C4-2B (cell line): ENCODE measurements around the gene MEN1.

Source experiments
- H3K27ac ChIP-seq: fragments of 450-650 bp; 2 replicates; pipeline ENCODE4 v1.5.1; 2017
- ZFX ChIP-seq: fragments of 450-650 bp; IDR thresholded peaks from 2 replicates; pipeline ENCODE4 v1.6.1; 2017
- TF ChIP-seq, protein P1 (sequence below): fragments of 450-650 bp; conservative IDR thresholded peaks from 2 replicates; pipeline ENCODE4 v1.5.1; 2017; ENCODE audit warnings: mild to moderate bottlenecking

MEN1 gene

DNA sequence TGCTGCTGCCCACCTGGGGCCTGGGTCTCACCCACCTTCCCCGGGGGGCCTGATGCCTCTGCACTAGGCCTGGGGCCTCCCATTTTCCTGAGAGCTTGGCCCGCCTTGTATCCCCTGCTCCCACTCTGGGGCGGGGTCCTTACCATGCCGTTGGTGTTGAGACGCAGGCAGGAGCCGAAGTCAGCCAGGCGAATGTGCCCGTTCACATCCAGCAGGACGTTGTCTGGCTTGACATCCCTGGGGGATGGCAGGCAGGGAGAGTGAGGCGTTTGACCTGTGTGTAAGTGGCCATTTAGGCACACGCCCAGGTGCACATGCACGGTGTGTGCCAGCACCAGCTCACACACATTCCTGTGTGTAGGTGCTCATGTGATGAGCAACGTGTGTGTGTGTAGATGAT is 29.0 kb upstream of the MEN1 start:
- no peak for TF ChIP-seq ZFX
- TF ChIP-seq, protein P1, sequence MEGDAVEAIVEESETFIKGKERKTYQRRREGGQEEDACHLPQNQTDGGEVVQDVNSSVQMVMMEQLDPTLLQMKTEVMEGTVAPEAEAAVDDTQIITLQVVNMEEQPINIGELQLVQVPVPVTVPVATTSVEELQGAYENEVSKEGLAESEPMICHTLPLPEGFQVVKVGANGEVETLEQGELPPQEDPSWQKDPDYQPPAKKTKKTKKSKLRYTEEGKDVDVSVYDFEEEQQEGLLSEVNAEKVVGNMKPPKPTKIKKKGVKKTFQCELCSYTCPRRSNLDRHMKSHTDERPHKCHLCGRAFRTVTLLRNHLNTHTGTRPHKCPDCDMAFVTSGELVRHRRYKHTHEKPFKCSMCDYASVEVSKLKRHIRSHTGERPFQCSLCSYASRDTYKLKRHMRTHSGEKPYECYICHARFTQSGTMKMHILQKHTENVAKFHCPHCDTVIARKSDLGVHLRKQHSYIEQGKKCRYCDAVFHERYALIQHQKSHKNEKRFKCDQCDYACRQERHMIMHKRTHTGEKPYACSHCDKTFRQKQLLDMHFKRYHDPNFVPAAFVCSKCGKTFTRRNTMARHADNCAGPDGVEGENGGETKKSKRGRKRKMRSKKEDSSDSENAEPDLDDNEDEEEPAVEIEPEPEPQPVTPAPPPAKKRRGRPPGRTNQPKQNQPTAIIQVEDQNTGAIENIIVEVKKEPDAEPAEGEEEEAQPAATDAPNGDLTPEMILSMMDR, result no peak
- no peak overlapping the region for H3K27ac ChIP-seq

DNA sequence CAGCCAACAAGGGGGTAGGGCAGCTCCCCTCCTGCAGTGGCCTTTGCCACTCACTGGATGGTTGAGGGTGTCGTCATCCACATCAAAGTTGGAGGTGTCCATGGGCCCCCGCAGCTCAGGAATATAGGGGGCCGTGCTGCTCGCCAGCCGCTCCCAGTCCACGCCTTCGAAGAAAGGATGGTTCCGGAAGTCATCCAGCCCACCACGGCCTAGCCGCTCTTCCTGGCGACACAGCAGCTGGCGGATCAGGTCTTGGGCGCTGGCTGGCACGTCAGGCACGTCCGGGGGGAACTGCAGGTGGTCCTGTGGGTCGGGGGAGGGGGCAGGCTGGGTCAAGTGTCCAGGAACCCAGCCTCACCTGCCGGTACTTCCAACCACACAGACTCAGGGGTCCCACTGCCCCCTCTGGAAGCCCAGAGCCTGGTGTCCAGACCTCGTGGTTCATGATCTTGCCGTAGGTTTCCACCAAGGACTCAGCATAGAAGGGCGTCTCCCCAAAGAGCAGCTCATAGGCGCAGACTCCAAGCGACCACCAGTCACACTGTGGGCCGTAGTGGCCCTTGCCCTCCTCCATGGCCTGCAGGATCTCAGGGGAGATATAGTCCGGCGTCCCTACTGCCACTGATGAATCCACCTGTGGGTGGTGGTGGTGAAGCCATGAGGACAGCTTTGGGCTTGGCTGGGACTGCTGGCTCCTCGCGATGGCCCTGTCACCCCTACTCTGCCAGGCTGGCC is 28.4 kb upstream of the MEN1 start:
- TF ChIP-seq, protein P1, result no peak
- no peak for TF ChIP-seq ZFX
- H3K27ac ChIP-seq, result no peak overlapping the region

DNA sequence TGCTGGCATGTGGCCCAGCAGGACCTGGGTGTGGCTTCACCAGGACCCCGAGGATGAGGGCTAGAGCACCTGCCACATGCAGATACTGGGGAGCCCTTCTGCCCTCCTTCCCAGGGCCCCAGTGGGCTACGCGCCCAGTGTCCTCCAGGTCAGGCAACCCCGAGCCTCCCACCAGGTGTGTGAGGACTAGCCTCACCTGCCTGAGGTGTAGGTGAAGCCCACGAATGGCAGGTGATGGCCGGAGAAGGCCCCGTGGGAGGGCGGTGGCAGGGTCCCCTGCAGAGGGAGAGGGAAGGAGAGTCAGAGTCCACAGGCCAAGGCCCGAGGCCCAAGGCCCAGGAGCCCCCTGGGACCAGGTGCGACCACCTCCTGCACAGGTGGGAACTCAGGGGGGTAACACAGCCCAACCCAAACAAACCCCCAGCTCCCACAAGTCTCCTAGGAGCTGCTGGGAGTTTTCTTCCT is 27.6 kb upstream of the MEN1 start:
- no peak overlapping the region for H3K27ac ChIP-seq
- TF ChIP-seq, protein P1, result no peak
- TF ChIP-seq ZFX, result no peak

DNA sequence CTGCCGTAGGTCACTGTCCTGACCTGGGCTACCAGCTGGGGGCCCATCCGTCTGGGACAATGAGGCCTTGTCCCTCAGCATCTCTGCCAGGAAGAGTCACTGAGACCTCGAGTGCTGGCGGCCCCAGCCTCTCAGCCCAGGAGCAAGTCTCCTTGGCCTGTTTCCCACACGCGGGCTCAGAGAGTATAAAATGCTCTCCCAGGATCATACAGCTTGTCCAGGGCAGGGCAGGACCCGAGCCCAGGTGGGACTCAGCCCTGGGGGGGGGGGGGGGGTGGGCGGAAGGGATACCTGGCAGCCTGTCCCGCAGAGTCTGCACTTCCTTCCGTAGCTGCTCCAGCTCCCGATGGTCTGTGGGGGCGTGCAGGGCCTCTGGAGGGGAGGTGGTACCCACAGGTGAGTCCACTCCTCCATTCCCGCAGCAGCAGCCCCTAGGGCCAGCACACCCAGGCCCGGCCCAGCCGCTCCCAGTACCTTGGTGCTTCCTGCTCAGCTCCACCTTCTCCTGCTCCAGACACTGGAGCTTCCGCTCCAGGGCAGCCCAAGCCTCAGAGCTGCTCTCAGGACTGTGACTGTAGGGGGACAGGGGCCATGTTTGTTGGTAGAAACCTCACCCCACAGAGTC is 26.2 kb upstream of the MEN1 start:
- TF ChIP-seq ZFX, result no peak
- TF ChIP-seq, protein P1, result no peak
- no peak overlapping the region for H3K27ac ChIP-seq

DNA sequence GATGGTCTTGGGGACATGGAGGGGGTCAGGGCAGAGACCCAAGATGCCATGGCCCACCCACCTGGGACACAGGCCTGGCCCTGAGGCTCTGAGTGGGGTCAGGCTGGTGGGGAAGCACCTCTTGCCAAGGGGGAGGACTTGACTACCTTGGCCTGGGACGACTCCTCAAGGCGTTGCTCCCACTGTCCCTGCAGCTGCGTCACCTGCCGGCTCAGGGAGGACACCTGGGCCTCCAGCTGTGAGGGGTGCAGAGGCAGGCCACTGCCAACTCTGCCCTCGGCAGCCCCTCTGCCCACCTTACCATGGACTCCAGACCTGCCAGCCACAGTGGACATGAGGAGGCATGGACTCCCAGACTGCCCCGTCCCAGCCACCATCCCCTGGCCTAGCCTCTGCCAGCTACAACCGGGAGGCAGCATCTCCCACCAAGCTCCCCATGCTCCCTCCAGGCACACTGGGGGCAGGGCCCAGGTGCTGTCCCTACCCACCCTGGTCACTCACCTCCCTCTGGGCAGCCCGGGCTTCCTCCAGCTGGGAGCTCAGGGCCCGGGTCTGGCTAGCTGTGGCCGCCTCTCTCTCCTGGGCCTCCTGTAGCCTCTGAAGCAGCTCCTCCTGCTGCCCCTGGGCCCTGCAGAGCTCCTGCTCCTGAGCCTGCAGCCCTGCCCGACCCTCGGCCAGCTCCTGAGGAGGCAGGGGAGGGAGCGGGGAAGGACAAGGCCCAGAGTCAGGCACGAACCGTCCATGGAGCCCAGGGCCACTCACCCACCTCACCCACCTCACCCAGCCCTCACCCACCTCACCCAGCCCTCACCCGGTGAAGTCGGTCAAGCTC is 25.5 kb upstream of the MEN1 start:
- no peak overlapping the region for H3K27ac ChIP-seq
- TF ChIP-seq, protein P1, result no peak
- no peak for TF ChIP-seq ZFX

DNA sequence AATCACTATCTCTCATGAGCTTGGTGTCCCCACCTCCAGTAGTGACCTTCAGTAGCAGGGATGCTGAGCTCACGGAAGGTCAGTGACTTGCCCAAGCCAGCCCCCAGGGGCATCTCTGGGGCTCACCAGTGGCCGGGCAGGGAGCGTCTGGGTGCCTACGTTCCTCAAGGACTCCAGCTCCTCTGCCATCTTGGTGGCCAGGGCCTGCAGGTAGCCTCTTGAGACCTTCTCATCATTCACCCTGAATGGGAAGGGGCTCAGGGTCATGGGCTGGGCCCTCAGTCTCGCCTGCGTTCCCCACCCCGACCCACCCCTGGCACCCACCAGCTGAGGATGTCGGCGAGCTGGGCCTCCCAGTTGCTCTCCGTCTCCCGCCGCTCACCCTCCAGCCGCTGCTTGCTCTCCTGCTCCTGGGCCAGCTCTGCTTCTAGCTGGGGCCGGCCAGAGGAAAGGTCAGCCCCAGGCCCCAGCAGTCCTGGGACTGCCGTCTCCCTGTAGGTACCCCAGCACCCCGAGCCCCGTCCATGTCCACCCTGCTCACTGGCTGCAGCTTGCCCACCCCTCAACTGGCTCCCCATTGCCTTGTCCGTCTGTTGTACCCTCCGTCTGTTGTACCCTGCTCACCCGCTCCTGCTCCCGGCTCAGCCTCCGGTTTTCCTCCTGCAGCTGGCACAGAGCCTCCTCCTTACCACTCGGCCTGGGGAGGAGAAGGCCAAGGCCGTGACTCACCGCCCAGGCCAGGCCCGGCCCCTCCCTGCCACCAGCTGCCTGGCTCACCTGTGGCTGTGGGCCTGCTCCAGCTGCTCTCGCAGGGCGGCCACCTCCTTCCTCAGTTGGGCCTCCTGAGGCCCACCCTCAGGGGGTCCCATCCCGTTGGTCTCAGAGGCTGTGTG is 24.6 kb upstream of the MEN1 start:
- TF ChIP-seq, protein P1, result no peak
- no peak for TF ChIP-seq ZFX
- H3K27ac ChIP-seq, result no peak overlapping the region
